Measurements from ENCODE around the gene CDH22.

- TF ChIP-seq CTCF (IDR thresholded peaks at IDR 0.05), result no peak
- TF ChIP-seq EZH2 (IDR thresholded peaks at IDR 0.05), result no peak
- TF ChIP-seq EZH2phosphoT487 (IDR thresholded peaks at IDR 0.05), result no peak
Measured at GRCh38 chr20:46344488-46345162, 36.3 kb upstream of the CDH22 start.
